ENCODE data around the gene CRHR1. TPM values are rescaled to one million over a fixed set of nuclear protein-coding genes. Genes with fewer than 3 reads are reported as not detected.

The CRHR1 gene
- total and polyA plus RNA-seq, 4 donors: not detected

DNA sequence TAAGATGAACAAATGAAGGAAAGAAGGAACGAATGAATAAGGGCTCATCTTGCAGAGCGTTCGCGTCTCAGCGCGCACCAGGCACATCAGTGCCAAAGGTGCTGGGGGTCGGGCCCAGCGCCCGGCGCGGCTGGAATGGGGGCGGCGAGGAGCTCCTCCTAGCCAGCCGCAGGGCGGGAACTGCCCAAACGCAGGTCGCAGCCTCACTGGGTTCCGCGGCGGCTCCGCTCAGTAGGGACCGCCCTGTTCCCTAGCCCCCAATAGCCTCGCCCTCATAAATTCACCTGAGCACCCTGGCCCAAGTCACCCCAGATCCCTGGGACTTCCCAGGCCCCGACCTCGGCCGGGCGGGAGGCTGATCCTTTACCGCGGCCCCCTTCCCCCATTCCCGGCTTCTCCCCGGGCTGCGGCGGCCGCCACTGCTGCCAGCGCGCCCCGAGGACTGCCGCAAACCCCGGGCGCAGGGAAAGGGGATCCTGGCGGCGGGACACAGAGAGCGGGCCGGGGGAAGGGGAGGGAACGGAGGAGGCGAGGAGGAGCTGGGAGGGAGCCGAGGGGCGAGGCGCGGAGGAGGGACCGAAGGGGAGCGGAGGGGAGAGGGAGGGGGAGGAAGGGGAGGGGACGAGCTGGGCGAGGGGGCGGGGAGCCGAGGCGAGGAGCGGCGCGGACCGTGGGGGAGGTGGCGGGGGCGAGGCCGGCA is 377 bp upstream of the CRHR1 start:
- Histone ChIP-seq H3K27me3 (ENCODE audit: control insufficient read depth in 1 of 2, insufficient read depth in 2 of 2, low read length in 1 of 2) (no peaks in the 10 kb centered on the region), H3K4me3 (ENCODE audit: low read length in 2 of 2) (peak overlapping the region; percentile 12 to 28), H3K9me3 (ENCODE audit: control insufficient read depth, low read length) (no peaks in the 10 kb centered on the region), H3K4me1 (ENCODE audit: control insufficient read depth in 1 of 2, insufficient read depth in 2 of 2, low read length in 2 of 2) (no peaks in the 10 kb centered on the region), H3K27ac (ENCODE audit: low read depth in 1 of 2, low read length in 2 of 2) (no peak overlapping the region), H3K36me3 (ENCODE audit: control insufficient read depth in 1 of 2, insufficient read depth in 2 of 2, low read length in 1 of 2) (no peaks in the 10 kb centered on the region)
- WGBS, 2 donors: 0 to 1% methylated on average over 38 to 64 of the region's 64 CpGs
- peak in 1 of 2 donors; percentile 79 for DNase-seq
- no peak for ATAC-seq (ENCODE audit: low FRiP score)
- intact Hi-C loops (cut with DNase I): no loop called here

DNA sequence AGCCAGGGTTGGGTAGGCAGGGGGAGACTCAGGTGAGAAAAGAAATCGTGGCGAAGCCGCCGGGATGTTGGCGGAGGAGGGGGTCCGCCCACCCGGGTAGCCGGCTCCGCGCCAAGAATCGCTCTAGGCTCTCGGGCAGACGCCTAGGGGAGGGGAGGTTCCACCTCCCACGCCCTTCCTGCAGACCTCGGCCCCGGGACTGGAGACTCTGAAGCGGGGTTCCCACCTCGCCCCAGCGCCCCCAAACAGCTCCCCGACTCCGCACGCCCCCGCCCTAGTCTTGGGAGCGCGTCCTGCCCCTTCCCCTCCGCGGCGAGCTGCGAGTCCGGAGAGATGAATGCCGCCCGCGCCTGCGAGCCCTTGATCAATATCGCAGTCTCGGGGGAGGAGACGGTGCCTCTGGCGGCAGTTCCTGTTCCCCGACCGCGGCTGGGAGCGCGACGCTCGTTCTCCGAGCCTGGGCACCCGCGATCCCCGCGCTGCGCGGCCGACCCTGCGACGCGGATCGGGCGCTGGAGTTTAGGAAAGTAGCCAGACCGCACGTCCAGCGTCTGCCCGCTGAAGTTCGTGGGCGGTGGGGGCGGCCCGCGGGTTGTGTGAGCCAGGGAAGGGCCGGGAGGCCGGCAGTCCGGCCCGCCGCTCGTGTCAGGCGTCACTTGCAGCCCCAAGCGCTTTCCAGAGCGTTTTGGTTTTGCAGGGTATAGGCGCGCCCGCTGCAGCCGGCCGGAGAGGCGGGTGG is 790 bp downstream of the CRHR1 start:
- ATAC-seq (ENCODE audit: low FRiP score) (no peak), DNase-seq (peak in 1 of 2 donors; percentile 79)
- 1% methylated on average over 75 to 82 of the region's 82 CpGs for WGBS, 2 donors
- no peaks in the 10 kb centered on the region for H3K4me1 ChIP-seq (ENCODE audit: control insufficient read depth in 1 of 2, insufficient read depth in 2 of 2, low read length in 2 of 2)
- intact Hi-C loops (cut with DNase I): no loop called here
- H3K4me3 ChIP-seq (ENCODE audit: low read length in 2 of 2): peak overlapping the region; percentile 12 to 28
- no peaks in the 10 kb centered on the region for H3K27me3 ChIP-seq (ENCODE audit: control insufficient read depth in 1 of 2, insufficient read depth in 2 of 2, low read length in 1 of 2)
- H3K36me3 ChIP-seq (ENCODE audit: control insufficient read depth in 1 of 2, insufficient read depth in 2 of 2, low read length in 1 of 2): no peaks in the 10 kb centered on the region
- H3K9me3 ChIP-seq (ENCODE audit: control insufficient read depth, low read length): no peaks in the 10 kb centered on the region
- H3K27ac ChIP-seq (ENCODE audit: low read depth in 1 of 2, low read length in 2 of 2): no peak overlapping the region

DNA sequence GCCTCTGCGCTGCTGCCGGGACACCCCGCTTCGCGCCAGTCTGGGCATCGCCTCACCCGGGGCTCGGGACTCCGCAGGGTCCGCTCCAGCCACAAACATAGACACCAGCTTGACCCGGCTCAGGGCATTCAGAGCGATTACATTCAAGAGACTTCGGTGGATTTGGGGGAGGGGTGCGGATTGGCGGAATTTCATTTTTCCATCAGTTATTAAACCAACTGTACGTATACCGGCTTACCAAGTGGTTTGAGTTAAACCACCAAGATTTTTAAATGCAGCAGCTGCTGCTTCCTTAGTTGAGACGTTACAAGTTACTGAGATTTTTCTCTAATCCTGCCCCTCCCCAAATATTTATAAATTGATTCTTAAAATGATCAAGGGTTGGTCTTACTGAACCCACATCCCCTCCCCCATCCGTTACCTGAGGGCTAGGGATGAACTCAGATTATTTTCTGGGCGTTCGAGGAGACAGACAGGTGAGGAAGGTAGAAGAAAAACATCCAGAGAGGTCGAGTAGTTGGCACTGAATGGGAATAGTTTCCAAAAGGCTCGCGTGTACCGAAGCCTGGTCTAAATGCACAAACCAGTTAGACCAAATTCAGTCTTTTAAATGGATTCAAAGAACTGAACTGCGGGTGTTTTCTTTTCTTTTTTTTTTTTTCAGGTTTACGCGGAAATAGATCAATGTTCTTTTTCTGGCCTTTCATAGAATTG is 1.5 kb downstream of the CRHR1 start:
- Histone ChIP-seq H3K27me3 (ENCODE audit: control insufficient read depth in 1 of 2, insufficient read depth in 2 of 2, low read length in 1 of 2) (no peaks in the 10 kb centered on the region), H3K4me1 (ENCODE audit: control insufficient read depth in 1 of 2, insufficient read depth in 2 of 2, low read length in 2 of 2) (no peaks in the 10 kb centered on the region), H3K4me3 (ENCODE audit: low read length in 2 of 2) (no peak overlapping the region), H3K27ac (ENCODE audit: low read depth in 1 of 2, low read length in 2 of 2) (no peak overlapping the region), H3K9me3 (ENCODE audit: control insufficient read depth, low read length) (no peaks in the 10 kb centered on the region), H3K36me3 (ENCODE audit: control insufficient read depth in 1 of 2, insufficient read depth in 2 of 2, low read length in 1 of 2) (no peaks in the 10 kb centered on the region)
- WGBS, 2 donors: 39 to 42% methylated on average over 28 of the region's 28 CpGs
- intact Hi-C loops (cut with DNase I): no loop called here
- DNase-seq (no peak), ATAC-seq (ENCODE audit: low FRiP score) (peak; percentile 40)

DNA sequence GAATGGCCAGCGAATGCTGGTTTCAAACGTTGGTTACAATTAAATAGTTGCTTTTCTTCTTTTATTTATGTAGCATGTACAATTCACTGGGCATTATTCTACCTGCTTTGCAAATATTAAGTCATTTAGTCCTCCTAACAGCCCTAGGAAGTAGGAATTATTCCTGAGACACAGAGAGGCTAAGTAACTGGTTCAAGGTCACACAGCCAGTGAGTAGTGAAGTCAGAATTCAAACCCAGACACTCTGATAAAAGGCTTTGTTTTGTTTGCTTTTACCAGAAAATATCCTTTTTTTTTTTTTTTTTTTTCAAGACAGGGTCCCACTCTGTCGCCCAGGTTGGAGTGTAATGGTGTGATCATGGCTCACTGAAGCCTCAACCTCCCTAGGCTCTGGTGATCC is 2.2 kb downstream of the CRHR1 start:
- DNase-seq (no peak), ATAC-seq (ENCODE audit: low FRiP score) (no peak)
- 87 to 89% methylated on average over 3 of the region's 3 CpGs for WGBS, 2 donors
- Histone ChIP-seq H3K4me1 (ENCODE audit: control insufficient read depth in 1 of 2, insufficient read depth in 2 of 2, low read length in 2 of 2) (no peaks in the 10 kb centered on the region), H3K27ac (ENCODE audit: low read depth in 1 of 2, low read length in 2 of 2) (no peak overlapping the region), H3K27me3 (ENCODE audit: control insufficient read depth in 1 of 2, insufficient read depth in 2 of 2, low read length in 1 of 2) (no peaks in the 10 kb centered on the region), H3K4me3 (ENCODE audit: low read length in 2 of 2) (no peak overlapping the region), H3K36me3 (ENCODE audit: control insufficient read depth in 1 of 2, insufficient read depth in 2 of 2, low read length in 1 of 2) (no peaks in the 10 kb centered on the region), H3K9me3 (ENCODE audit: control insufficient read depth, low read length) (no peaks in the 10 kb centered on the region)
- intact Hi-C loops (cut with DNase I): no loop called here

DNA sequence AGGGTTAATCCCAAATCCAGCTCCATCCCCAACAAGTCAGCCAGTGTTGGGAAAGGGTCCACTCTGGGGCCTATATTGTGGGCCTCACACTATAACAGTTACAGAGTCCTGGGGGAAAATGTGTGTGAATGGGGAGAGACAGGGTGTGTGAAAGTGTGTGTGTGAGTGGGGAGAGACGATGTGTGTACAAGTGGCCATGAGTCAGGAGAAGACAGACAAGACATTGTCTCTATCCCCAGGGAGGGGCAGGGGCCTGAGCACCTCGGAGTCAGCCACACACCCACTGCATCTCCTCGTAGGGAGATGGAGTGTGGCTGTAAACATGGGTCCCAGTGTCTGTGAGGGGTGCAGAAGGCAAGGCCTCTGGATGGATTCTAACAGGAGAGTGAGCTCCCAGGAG is 2.9 kb downstream of the CRHR1 start:
- intact Hi-C loops (cut with DNase I): no loop called here
- H3K27me3 ChIP-seq (ENCODE audit: control insufficient read depth in 1 of 2, insufficient read depth in 2 of 2, low read length in 1 of 2): no peaks in the 10 kb centered on the region

DNA sequence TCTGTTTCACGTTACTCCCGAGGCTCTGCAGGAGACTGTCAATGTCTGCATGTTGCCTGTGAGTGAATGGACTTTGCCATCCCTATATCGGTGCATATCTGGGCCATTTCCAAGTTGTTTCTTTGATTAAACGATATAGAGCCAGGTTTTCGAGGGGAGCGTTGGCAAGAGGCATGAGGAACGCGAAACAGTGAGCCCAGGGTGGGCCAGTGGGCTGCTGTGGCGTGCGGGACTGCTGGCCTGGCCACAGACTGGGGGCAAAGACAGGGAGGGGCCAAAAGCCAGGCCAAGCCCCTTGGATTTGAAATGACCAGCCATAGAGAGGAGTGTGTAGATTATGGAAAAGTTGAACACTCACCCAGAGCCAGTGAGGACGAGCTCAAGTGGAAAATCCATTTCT is 3.5 kb downstream of the CRHR1 start:
- H3K27me3 ChIP-seq (ENCODE audit: control insufficient read depth in 1 of 2, insufficient read depth in 2 of 2, low read length in 1 of 2): no peaks in the 10 kb centered on the region
- no peaks in the 10 kb centered on the region for H3K4me1 ChIP-seq (ENCODE audit: control insufficient read depth in 1 of 2, insufficient read depth in 2 of 2, low read length in 2 of 2)
- no peak overlapping the region for H3K27ac ChIP-seq (ENCODE audit: low read depth in 1 of 2, low read length in 2 of 2)
- H3K4me3 ChIP-seq (ENCODE audit: low read length in 2 of 2): no peak overlapping the region
- no peaks in the 10 kb centered on the region for H3K36me3 ChIP-seq (ENCODE audit: control insufficient read depth in 1 of 2, insufficient read depth in 2 of 2, low read length in 1 of 2)
- H3K9me3 ChIP-seq (ENCODE audit: control insufficient read depth, low read length): no peaks in the 10 kb centered on the region
- intact Hi-C loops (cut with DNase I): no loop called here
- 63 to 66% methylated on average over 11 of the region's 11 CpGs for WGBS, 2 donors
- DNase-seq: no peak
- no peak for ATAC-seq (ENCODE audit: low FRiP score)

More for the DNA sequence above, 2.9 kb downstream of the CRHR1 start:
- Histone ChIP-seq H3K27ac (ENCODE audit: low read depth in 1 of 2, low read length in 2 of 2) (no peak overlapping the region), H3K4me1 (ENCODE audit: control insufficient read depth in 1 of 2, insufficient read depth in 2 of 2, low read length in 2 of 2) (no peaks in the 10 kb centered on the region), H3K36me3 (ENCODE audit: control insufficient read depth in 1 of 2, insufficient read depth in 2 of 2, low read length in 1 of 2) (no peaks in the 10 kb centered on the region), H3K9me3 (ENCODE audit: control insufficient read depth, low read length) (no peaks in the 10 kb centered on the region), H3K4me3 (ENCODE audit: low read length in 2 of 2) (no peak overlapping the region)
- ATAC-seq (ENCODE audit: low FRiP score): no peak
- WGBS, 2 donors: 68 to 71% methylated on average over 3 of the region's 3 CpGs
- DNase-seq: no peak

DNA sequence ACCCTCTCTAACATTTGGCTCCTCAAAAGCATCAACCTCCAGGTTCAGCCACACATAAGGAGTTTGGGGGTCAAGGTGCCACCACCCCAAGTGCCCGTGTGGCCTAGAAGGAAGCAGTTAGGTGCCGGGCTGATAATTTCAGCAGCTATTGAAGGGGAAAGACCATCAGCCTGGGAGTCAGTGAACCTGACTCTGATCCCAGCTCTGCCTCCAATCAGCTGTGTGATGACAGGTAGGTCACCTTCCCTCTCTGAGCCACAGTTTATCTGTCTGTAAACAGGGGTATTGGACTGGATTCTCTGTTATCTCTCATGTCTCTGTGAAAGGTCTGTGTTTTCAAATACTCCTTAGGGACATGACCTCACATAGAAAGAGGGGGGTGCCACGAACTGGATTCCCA is 3.9 kb downstream of the CRHR1 start:
- Histone ChIP-seq H3K4me1 (ENCODE audit: control insufficient read depth in 1 of 2, insufficient read depth in 2 of 2, low read length in 2 of 2) (no peaks in the 10 kb centered on the region), H3K4me3 (ENCODE audit: low read length in 2 of 2) (no peak overlapping the region), H3K36me3 (ENCODE audit: control insufficient read depth in 1 of 2, insufficient read depth in 2 of 2, low read length in 1 of 2) (no peaks in the 10 kb centered on the region), H3K27me3 (ENCODE audit: control insufficient read depth in 1 of 2, insufficient read depth in 2 of 2, low read length in 1 of 2) (no peaks in the 10 kb centered on the region), H3K9me3 (ENCODE audit: control insufficient read depth, low read length) (no peaks in the 10 kb centered on the region), H3K27ac (ENCODE audit: low read depth in 1 of 2, low read length in 2 of 2) (no peak overlapping the region)
- DNase-seq (no peak), ATAC-seq (ENCODE audit: low FRiP score) (no peak)
- intact Hi-C loops (cut with DNase I): no loop called here
- 70 to 74% methylated on average over 3 of the region's 3 CpGs for WGBS, 2 donors

DNA sequence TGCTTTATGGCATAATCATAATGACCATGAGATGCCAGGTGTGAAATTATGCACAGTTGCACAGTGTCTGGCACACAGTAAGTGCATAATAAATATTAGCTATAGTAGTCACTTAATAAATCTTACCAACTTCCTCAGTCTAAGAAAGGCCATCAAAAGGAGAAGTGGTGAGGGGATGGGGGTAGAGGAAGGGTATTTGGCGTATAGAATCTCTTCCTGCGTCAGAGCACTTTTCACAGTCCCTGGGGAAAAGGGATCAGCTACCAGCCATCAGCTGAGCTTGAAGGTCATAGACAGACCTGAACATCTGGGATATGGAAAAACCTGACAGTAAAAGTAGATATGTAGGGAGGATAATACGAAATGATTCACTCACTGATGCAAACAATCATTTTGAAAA is 5.8 kb downstream of the CRHR1 start:
- no peaks in the 10 kb centered on the region for H3K9me3 ChIP-seq (ENCODE audit: control insufficient read depth, low read length)
- no peaks in the 10 kb centered on the region for H3K4me1 ChIP-seq (ENCODE audit: control insufficient read depth in 1 of 2, insufficient read depth in 2 of 2, low read length in 2 of 2)
- H3K27ac ChIP-seq (ENCODE audit: low read depth in 1 of 2, low read length in 2 of 2): no peak overlapping the region
- intact Hi-C loops (cut with DNase I): no loop called here
- H3K4me3 ChIP-seq (ENCODE audit: low read length in 2 of 2): no peak overlapping the region
- ATAC-seq (ENCODE audit: low FRiP score): no peak
- no peaks in the 10 kb centered on the region for H3K36me3 ChIP-seq (ENCODE audit: control insufficient read depth in 1 of 2, insufficient read depth in 2 of 2, low read length in 1 of 2)
- DNase-seq: no peak
- 68 to 70% methylated on average over 3 of the region's 3 CpGs for WGBS, 2 donors
- no peaks in the 10 kb centered on the region for H3K27me3 ChIP-seq (ENCODE audit: control insufficient read depth in 1 of 2, insufficient read depth in 2 of 2, low read length in 1 of 2)

Data from aorta (tissue), 5 donors.